Measurements from ENCODE around the gene WSCD1.

WSCD1 gene

GRCh38 chr17:6069539-6070429 is at the start of gene WSCD1:
WSCD1 (plus strand) TSS chr17:6070379; CDS start chr17:6080659, 10,280 bp downstream.
- in situ Hi-C loops (cut with MboI; ENCODE audit: low sequenced_read_pairs) = no loop called here

- in situ Hi-C loops (cut with MboI; ENCODE audit: low sequenced_read_pairs) = no loop called here
Measured at GRCh38 chr17:6021011-6021400, 49.2 kb upstream of the WSCD1 start.

- in situ Hi-C loops (cut with MboI; ENCODE audit: low sequenced_read_pairs) = no loop called here
Measured at GRCh38 chr17:6021627-6022026, 48.6 kb upstream of the WSCD1 start.

- in situ Hi-C loops (cut with MboI; ENCODE audit: low sequenced_read_pairs) = no loop called here
Measured at GRCh38 chr17:6023036-6023831, 46.9 kb upstream of the WSCD1 start.

- in situ Hi-C loops (cut with MboI; ENCODE audit: low sequenced_read_pairs) = no loop called here
Measured at GRCh38 chr17:6024576-6024975, 45.6 kb upstream of the WSCD1 start.

DNA sequence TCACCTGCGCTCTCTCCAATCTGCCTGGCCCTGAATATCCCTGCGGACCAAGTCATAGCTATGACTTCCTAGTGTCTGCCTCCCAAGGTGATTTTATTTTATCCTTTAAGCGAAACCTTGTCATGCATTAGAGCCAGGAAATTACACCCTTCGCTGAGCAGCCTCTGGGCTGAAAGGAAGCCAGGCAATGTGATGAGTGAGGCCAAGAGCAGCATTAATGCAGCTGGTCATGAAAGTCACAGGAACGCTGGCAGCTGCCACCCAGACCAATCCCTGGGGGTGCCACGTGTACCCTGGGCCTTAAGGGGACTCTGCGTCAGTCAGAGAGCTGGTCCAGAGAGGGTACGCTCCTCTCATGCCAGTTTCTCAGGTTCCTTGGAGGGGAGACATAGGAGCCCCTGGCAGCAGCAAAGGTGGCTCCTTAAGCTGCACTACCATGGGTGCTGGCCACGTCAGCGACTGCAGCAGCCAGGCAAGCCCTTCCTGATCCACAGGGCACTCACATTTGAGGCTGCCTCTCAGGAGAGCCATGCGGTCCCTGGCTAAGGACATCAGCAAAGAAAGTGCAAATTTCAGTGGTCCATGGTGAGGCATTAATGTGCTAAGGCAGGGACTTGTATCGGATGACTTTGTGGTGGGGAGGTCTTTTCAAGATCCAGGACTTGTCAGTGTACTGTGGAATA is 42.7 kb upstream of the WSCD1 start:
- in situ Hi-C loops (cut with MboI; ENCODE audit: low sequenced_read_pairs) = no loop called here

- in situ Hi-C loops (cut with MboI; ENCODE audit: low sequenced_read_pairs) = no loop called here
Measured at GRCh38 chr17:6028294-6028693, 41.9 kb upstream of the WSCD1 start.

DNA sequence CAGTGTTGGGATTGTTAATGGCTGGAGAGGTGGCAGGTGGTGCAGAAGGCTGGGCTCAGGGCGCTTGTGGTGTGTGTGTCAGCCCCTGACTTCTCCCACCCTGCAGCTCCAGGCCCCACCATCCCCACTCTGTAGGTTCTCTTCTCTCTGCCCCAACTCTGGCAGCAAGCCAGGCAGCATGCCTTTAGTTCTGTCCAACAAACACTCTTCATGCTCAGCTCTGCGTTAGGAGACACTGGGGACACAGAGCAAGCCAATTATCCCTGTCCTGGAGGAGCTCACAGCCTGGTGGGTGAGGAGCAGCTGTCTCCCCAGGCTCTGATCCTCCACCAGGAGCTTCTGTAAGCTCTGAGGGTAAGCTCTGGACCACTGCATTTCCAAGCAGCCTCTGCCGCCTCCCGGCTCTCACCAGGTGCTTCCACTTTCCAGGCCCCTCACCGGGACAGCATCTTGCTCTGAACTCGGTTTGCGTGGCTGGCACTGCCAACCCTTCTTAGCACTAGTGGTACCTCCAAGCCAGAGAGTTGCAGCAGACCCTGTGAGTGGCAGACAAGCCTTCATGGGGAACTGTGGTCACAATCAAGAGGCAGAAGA is 34.3 kb upstream of the WSCD1 start:
- in situ Hi-C loops (cut with MboI; ENCODE audit: low sequenced_read_pairs) = no loop called here

DNA sequence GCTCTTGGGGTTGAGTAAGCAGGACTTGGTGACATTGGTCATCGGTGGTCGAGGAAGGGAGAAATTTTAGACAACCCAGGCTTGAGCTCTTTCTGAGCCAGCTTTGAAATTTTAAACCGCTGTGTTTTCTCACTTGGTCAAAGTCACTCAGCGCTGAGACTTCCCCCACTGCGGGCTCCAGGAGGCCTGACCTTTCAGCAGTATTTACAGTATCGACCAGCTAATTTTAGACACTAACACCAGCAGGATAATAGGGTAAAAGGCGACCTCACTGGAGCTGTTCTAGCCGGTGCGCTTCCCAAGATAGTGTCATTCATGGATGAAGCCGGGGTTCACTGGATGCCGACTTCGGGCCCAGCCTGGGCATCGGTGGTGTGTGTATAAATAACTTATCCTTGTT is 29.7 kb upstream of the WSCD1 start:
- in situ Hi-C loops (cut with MboI; ENCODE audit: low sequenced_read_pairs) = no loop called here

DNA sequence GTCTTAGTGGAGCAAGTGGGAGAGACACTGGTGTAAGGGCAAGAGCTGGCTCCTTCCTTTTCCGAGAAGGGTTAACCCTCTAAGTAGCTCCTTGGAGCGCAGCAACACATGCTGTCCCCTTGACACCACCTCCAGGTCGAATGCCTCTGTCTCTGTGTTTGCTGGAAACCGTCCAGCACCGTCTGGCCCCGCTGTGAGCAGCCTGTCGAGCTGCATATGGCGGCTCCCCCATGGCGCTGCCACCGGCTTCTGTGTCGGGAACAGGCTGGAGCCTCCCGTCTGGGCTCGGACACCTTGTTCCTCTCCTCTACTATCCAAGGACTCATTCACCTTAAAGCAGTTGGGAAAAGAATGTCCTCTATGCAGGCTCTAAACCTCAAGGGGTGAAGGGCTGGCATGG is 28.9 kb upstream of the WSCD1 start:
- in situ Hi-C loops (cut with MboI; ENCODE audit: low sequenced_read_pairs) = no loop called here

- in situ Hi-C loops (cut with MboI; ENCODE audit: low sequenced_read_pairs) = no loop called here
Measured at GRCh38 chr17:6043405-6043804, 26.8 kb upstream of the WSCD1 start.

GRCh38 chr17:6044261-6044660 is 25.9 kb upstream of the WSCD1 start:
- in situ Hi-C loops (cut with MboI; ENCODE audit: low sequenced_read_pairs) = no loop called here

GRCh38 chr17:6045621-6046357 is 24.4 kb upstream of the WSCD1 start:
- in situ Hi-C loops (cut with MboI; ENCODE audit: low sequenced_read_pairs) = no loop called here

DNA sequence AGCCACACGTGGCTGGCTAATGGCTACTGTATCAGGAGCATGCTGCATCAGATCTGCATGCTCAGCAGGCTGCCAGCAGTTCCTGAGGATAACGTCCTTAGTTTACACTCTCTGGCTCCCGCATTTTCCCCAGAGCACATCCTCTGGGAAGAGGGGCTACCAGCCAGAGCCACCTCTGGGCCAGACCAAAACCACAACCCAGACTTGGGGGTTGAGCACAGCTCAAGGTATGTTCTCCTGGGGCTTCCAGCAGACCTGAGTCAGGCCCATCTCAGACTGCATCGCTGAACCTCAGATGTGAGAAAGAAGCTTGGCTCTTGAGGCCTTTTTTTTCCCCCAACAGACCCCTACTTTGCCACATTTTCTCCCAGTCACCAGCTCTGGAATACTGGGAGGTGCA is 23.7 kb upstream of the WSCD1 start:
- in situ Hi-C loops (cut with MboI; ENCODE audit: low sequenced_read_pairs) = no loop called here

GRCh38 chr17:6046931-6047330 is 23.2 kb upstream of the WSCD1 start:
- in situ Hi-C loops (cut with MboI; ENCODE audit: low sequenced_read_pairs) = no loop called here

GRCh38 chr17:6047966-6048365 is 22.2 kb upstream of the WSCD1 start:
- in situ Hi-C loops (cut with MboI; ENCODE audit: low sequenced_read_pairs) = no loop called here

DNA sequence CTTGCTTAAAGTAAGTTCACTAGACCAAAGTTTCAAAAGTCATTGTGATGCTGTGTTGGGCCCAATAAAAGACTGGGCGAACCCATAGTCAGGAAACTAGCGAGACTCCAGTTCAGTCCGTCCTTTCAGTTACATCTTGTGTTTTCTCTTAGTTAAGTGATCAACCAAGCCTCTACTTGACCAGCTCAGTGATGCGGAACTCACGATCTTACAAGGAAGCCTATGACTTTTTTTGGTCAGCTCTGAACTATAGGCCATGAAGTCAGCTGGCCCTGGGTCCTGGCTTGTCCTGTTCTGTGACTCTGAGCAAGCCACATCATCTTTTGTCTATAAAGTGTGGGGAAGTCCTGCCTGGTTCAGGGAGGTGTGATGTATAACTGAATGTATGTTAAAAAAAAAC is 21.7 kb upstream of the WSCD1 start:
- in situ Hi-C loops (cut with MboI; ENCODE audit: low sequenced_read_pairs) = no loop called here

GRCh38 chr17:6052926-6053325 is 17.3 kb upstream of the WSCD1 start:
- in situ Hi-C loops (cut with MboI; ENCODE audit: low sequenced_read_pairs) = no loop called here

GRCh38 chr17:6054372-6054771 is 15.8 kb upstream of the WSCD1 start:
- in situ Hi-C loops (cut with MboI; ENCODE audit: low sequenced_read_pairs) = no loop called here

- in situ Hi-C loops (cut with MboI; ENCODE audit: low sequenced_read_pairs) = no loop called here
Measured at GRCh38 chr17:6056104-6056503, 14.1 kb upstream of the WSCD1 start.
